Body of pancreas (tissue), 4 donors: ENCODE measurements around the gene SKAP2. TPM values are rescaled to one million over a fixed set of nuclear protein-coding genes. Genes with fewer than 3 reads are reported as not detected.

Experiments used
- ATAC-seq: fragments of 150-250 bp; one replicate; pipeline ENCODE4 v1.9.1; 2016
- DNase-seq, 4 donors: peaks; one replicate each; pipeline ENCODE4 v3.0.0-alpha.2; 2019
- H3K27ac ChIP-seq, 4 donors: fragments of 200-600 bp; sonication (generic); 1 replicate in 3 of 4; 2 replicates in 1 of 4; pipeline versions ENCODE4 v1.5.1 to v1.6.1; 2016 to 2019; ENCODE audit warnings: mild to moderate bottlenecking in 1 of 4, mixed read lengths in 1 of 4, moderate library complexity in 1 of 4
- H3K27me3 ChIP-seq, 2 donors: fragments of 200-600 bp; sonication (generic); one replicate each; pipeline ENCODE4 v1.6.0; 2016; ENCODE audit warnings: mild to moderate bottlenecking in 1 of 2
- H3K36me3 ChIP-seq, 2 donors: fragments of 200-600 bp; sonication (generic); replicated peaks in 1 of 2; 2 replicates each; pipeline ENCODE4 v1.5.1; 2016; ENCODE audit warnings: low read depth in 2 of 2; ENCODE audit not compliant: insufficient read depth in 1 of 2
- H3K4me1 ChIP-seq: fragments of 200-600 bp; sonication (generic); one replicate; pipeline ENCODE4 v1.6.0; 2016
- H3K4me3 ChIP-seq, 2 donors: fragments of 200-600 bp; sonication (generic); 1 replicate in 1 of 2; 2 replicates in 1 of 2; pipeline ENCODE4 v1.5.1; 2016 to 2019
- H3K9me3 ChIP-seq, 3 donors: fragments of 200-600 bp; sonication (generic); 1 replicate in 2 of 3; 2 replicates in 1 of 3; pipeline ENCODE4 v1.5.1; 2016
- CTCF ChIP-seq, 7 experiments: fragments of 450-650 bp in 4 of 7; fragments of 200-600 bp in 3 of 7; sonication (generic) in 3 of 7; IDR thresholded peaks; one replicate each; pipeline ENCODE4 v1.5.1; 2016 to 2019; ENCODE audit warnings: antibody characterized with exemption in 7 of 7
- POLR2A ChIP-seq, 3 donors: fragments of 450-650 bp; IDR thresholded peaks; one replicate each; pipeline ENCODE4 v1.6.1; 2016; ENCODE audit warnings: antibody characterized with exemption in 3 of 3, mild to moderate bottlenecking in 2 of 3
- WGBS, 2 donors: methylation state at CpG; one replicate each; pipeline ENCODE4 v1.1.5; 2017; 5-methylcytosine and 5-hydroxymethylcytosine counted together
- intact Hi-C: fragments of 100-400 bp; cut with DNase I; formaldehyde crosslinking; loops from one replicate; pipeline ENCODE4 v1.15.1; 2023
- total RNA-seq, 2 donors: library from RNA; depleted of rRNA; stranded (reverse); fragments of >200 nt; gene quantifications; one replicate each; pipeline ENCODE4 v1.1.0, GENCODE V29; 2016

The SKAP2 gene
- total RNA-seq, 2 donors from 2014 or later, result 8.6 to 12.7 TPM

- H3K27ac ChIP-seq, result no peak overlapping the region
- no peak overlapping the region for H3K4me3 ChIP-seq
- TF ChIP-seq POLR2A (IDR thresholded peaks at IDR 0.05), result no peak
- no peak for TF ChIP-seq CTCF (IDR thresholded peaks at IDR 0.05)
- WGBS, 2 donors, result 83 to 93% methylated on average over 2 of the region's 2 CpGs
- intact Hi-C loops, result no loop called here
- H3K36me3 ChIP-seq, result no peaks in the 10 kb centered on the region
- no peaks in the 10 kb centered on the region for H3K9me3 ChIP-seq
- DNase-seq, result no peak
- no peaks in the 10 kb centered on the region for H3K4me1 ChIP-seq
- H3K27me3 ChIP-seq, result no peaks in the 10 kb centered on the region
- no peak for ATAC-seq
Measured at GRCh38 chr7:26704786-26705185, 159.6 kb downstream of the SKAP2 start.

GRCh38 chr7:26704036-26704435 is 160.4 kb downstream of the SKAP2 start:
- ATAC-seq (no peak), DNase-seq (no peak)
- intact Hi-C loops, result no loop called here
- 69 to 73% methylated on average over 1 of the region's 1 CpG for WGBS, 2 donors
- Histone ChIP-seq H3K36me3 (no peaks in the 10 kb centered on the region), H3K4me3 (no peak overlapping the region), H3K9me3 (no peaks in the 10 kb centered on the region), H3K4me1 (no peaks in the 10 kb centered on the region), H3K27ac (no peak overlapping the region), H3K27me3 (no peaks in the 10 kb centered on the region)
- TF ChIP-seq CTCF (IDR thresholded peaks at IDR 0.05) (no peak), POLR2A (IDR thresholded peaks at IDR 0.05) (no peak)

- no peak overlapping the region for H3K27ac ChIP-seq
- TF ChIP-seq CTCF (IDR thresholded peaks at IDR 0.05), result no peak
- TF ChIP-seq POLR2A (IDR thresholded peaks at IDR 0.05), result no peak
Measured at GRCh38 chr7:26700893-26701292, 163.5 kb downstream of the SKAP2 start.

GRCh38 chr7:26700386-26700785 is 164.0 kb downstream of the SKAP2 start:
- Histone ChIP-seq H3K4me3 (no peak overlapping the region), H3K27ac (no peak overlapping the region), H3K4me1 (no peaks in the 10 kb centered on the region), H3K27me3 (peaks cover 0 to 9% of the 10 kb centered on the region in 2 donors), H3K9me3 (no peaks in the 10 kb centered on the region), H3K36me3 (no peaks in the 10 kb centered on the region)
- 97 to 99% methylated on average over 5 of the region's 5 CpGs for WGBS, 2 donors
- no peak for TF ChIP-seq POLR2A (IDR thresholded peaks at IDR 0.05)
- no peak for TF ChIP-seq CTCF (IDR thresholded peaks at IDR 0.05)
- no peak for ATAC-seq
- intact Hi-C loops, result no loop called here
- DNase-seq, result no peak

More at GRCh38 chr7:26700893-26701292, 163.5 kb downstream of the SKAP2 start:
- no peak overlapping the region for H3K4me3 ChIP-seq
- ATAC-seq, result no peak
- no peaks in the 10 kb centered on the region for H3K4me1 ChIP-seq
- peaks cover 0 to 9% of the 10 kb centered on the region in 2 donors for H3K27me3 ChIP-seq
- intact Hi-C loops, result no loop called here
- no peaks in the 10 kb centered on the region for H3K9me3 ChIP-seq
- no peak for DNase-seq
- no peaks in the 10 kb centered on the region for H3K36me3 ChIP-seq

- Histone ChIP-seq H3K27ac (no peak overlapping the region), H3K27me3 (peaks cover 0 to 9% of the 10 kb centered on the region in 2 donors), H3K9me3 (no peaks in the 10 kb centered on the region), H3K36me3 (no peaks in the 10 kb centered on the region), H3K4me1 (no peaks in the 10 kb centered on the region), H3K4me3 (no peak overlapping the region)
- 67 to 76% methylated on average over 1 of the region's 1 CpG for WGBS, 2 donors
- no peak for DNase-seq
- intact Hi-C loops, result no loop called here
- TF ChIP-seq CTCF (IDR thresholded peaks at IDR 0.05) (no peak), POLR2A (IDR thresholded peaks at IDR 0.05) (no peak)
- ATAC-seq, result no peak
Measured at GRCh38 chr7:26699766-26700165, 164.6 kb downstream of the SKAP2 start.
